ENCODE results near the gene FILIP1. TPM values are rescaled to one million over a fixed set of nuclear protein-coding genes. Genes with fewer than 3 reads are reported as not detected.
A peak's percentile ranks its signal among the peaks of the same experiment; 100 is the strongest.

The FILIP1 gene
- total and polyA plus RNA-seq, 10 of the 15 experiments (the other 5 are each of a cell fraction or from before 2014, with no cell fraction given) = 0.23 to 2.0 (median 0.44) TPM

DNA sequence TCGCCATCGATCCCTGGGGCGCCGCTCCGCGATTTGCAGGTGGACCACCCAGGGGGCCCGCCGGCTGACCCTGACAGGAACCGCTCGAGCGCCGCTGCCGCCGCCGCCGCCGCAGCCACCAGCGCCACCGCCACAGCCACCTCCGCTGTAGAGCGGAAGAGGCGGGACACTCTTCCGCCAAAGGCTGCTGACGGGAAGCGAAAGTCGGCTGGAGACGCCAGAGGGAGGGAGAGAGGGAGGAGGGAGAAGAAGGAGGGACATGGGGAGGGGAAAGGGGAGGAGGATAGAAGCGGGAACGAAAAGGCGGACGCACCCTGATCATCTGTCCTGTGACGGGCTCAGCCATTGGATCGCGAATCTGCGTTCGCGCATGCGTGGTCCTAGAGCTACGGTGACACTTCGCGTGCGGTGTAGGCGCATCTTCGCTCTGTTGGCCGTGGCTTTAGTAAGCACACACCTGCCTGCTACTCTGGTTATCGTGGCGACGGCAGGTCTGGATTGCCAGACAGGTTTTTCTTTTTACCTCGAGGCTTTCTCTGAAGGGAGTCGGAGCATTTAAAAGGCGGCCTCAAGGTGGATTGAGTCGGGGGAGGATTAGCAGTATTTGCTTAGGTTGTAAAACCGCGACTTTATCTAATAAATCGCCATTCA is 208.8 kb downstream of the FILIP1 start, which contains the start of gene TMEM30A (continued):
- TF ChIP-seq, protein P1, sequence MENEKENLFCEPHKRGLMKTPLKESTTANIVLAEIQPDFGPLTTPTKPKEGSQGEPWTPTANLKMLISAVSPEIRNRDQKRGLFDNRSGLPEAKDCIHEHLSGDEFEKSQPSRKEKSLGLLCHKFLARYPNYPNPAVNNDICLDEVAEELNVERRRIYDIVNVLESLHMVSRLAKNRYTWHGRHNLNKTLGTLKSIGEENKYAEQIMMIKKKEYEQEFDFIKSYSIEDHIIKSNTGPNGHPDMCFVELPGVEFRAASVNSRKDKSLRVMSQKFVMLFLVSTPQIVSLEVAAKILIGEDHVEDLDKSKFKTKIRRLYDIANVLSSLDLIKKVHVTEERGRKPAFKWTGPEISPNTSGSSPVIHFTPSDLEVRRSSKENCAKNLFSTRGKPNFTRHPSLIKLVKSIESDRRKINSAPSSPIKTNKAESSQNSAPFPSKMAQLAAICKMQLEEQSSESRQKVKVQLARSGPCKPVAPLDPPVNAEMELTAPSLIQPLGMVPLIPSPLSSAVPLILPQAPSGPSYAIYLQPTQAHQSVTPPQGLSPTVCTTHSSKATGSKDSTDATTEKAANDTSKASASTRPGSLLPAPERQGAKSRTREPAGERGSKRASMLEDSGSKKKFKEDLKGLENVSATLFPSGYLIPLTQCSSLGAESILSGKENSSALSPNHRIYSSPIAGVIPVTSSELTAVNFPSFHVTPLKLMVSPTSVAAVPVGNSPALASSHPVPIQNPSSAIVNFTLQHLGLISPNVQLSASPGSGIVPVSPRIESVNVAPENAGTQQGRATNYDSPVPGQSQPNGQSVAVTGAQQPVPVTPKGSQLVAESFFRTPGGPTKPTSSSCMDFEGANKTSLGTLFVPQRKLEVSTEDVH (IDR thresholded peaks at IDR 0.05; ENCODE audit: low read depth, partially characterized antibody) = no peak
- no peak for TF ChIP-seq ATF2 (IDR thresholded peaks at IDR 0.05; ENCODE audit: low read length)
- peak; percentile 86 for TF ChIP-seq GATAD2B (conservative IDR thresholded peaks at IDR 0.05; ENCODE audit: low read depth)
- TF ChIP-seq MTA3 (IDR thresholded peaks at IDR 0.05; ENCODE audit: borderline replicate concordance, low read length) = no peak
- peak; percentile 65; the same call in 1 of the 2 replicates for TF ChIP-seq SMAD5 (IDR thresholded peaks at IDR 0.05; ENCODE audit: low read depth)
- TF ChIP-seq YY1 (IDR thresholded peaks at IDR 0.05; ENCODE audit: low read depth, low read length) = 0 out of 2 replicates have a peak, but pooled peaks have one; percentile 58
- TF ChIP-seq SP1 (IDR thresholded peaks at IDR 0.05; ENCODE audit: low read depth, low read length) = peak; percentile 84
- peak; percentile 99 for TF ChIP-seq RELB (IDR thresholded peaks at IDR 0.05; ENCODE audit: low read depth)
- peak; percentile 66 for TF ChIP-seq ZNF207 (IDR thresholded peaks at IDR 0.05; ENCODE audit: borderline replicate concordance)
- no peak for TF ChIP-seq BRCA1 (IDR thresholded peaks at IDR 0.05; ENCODE audit: low read depth, low read length)
- TF ChIP-seq BCLAF1 (IDR thresholded peaks at IDR 0.05) = no peak
- 0 out of 2 replicates have a peak, but pooled peaks have one; percentile 27 for TF ChIP-seq NRF1 (conservative IDR thresholded peaks at IDR 0.05; ENCODE audit: low read depth, low read length)
- TF ChIP-seq SUPT20H (IDR thresholded peaks at IDR 0.05; ENCODE audit: borderline replicate concordance, control insufficient read depth, low read depth, low read length) = no peak
- TF ChIP-seq HDAC6 (IDR thresholded peaks at IDR 0.05; ENCODE audit: unreplicated experiment) = no peak
- TF ChIP-seq SMAD1 (IDR thresholded peaks at IDR 0.05; ENCODE audit: low read depth, partially characterized antibody) = peak; percentile 80
- TF ChIP-seq EGR1 (IDR thresholded peaks at IDR 0.05; ENCODE audit: borderline replicate concordance in 1 of 2, low read depth in 2 of 2, low read length in 2 of 2) = peak in 1 of 2 experiments; percentile 56; a peak in 1 of 3 replicates
- TF ChIP-seq ZNF217 (IDR thresholded peaks at IDR 0.05) = no peak
- TF ChIP-seq SIN3A (IDR thresholded peaks at IDR 0.05; ENCODE audit: low read depth, low read length) = peak; percentile 76

Data from GM12878 (cell line).